SK-N-SH treated with all-trans-retinoic acid at 6 μM for 48 hours (cell line): ENCODE data around the gene TRIM10.
"Not testable (repeated sequence)": the region's sequence is repeated elsewhere in the genome, so short reads cannot be mapped to it uniquely, and the experiment has no call there.

Experiments used
- ATAC-seq: fragments of 200-7000 bp; cut with Tn5 transposase; 3 replicates; pipeline ENCODE4 v1.9.1; 2020; ENCODE audit warnings: mild to moderate bottlenecking, moderate library complexity
- ARNTL ChIP-seq: fragments of 450-650 bp; formaldehyde crosslinking; IDR thresholded peaks from 2 replicates; pipeline ENCODE4 v1.5.0; 2020; ENCODE audit warnings: low read depth, mild to moderate bottlenecking, moderate library complexity, borderline replicate concordance
- BACH2 ChIP-seq: fragments of 250-450 bp; sonication (Bioruptor Pico); IDR thresholded peaks from 2 replicates; pipeline ENCODE4 v1.9.0; 2021; ENCODE audit warnings: mild to moderate bottlenecking, borderline replicate concordance
- CSDC2 ChIP-seq: fragments of 250-450 bp; sonication (Bioruptor Pico); IDR thresholded peaks from 2 replicates; pipeline ENCODE4 v1.5.0; 2020; ENCODE audit warnings: mild to moderate bottlenecking, moderate library complexity
- ESRRG ChIP-seq: fragments of 250-450 bp; sonication (Bioruptor Pico); IDR thresholded peaks from 2 replicates; pipeline ENCODE4 v1.6.1; 2021; ENCODE audit warnings: mild to moderate bottlenecking
- GLIS3 ChIP-seq: fragments of 250-450 bp; sonication (Bioruptor Pico); IDR thresholded peaks from 2 replicates; pipeline ENCODE4 v1.5.0; 2020; ENCODE audit warnings: mild to moderate bottlenecking, moderate library complexity
- ISL1 ChIP-seq: fragments of 250-450 bp; sonication (Bioruptor Pico); IDR thresholded peaks from 2 replicates; pipeline ENCODE4 v2.1.2; 2022; ENCODE audit warnings: mild to moderate bottlenecking, moderate library complexity
- OSR1 ChIP-seq: fragments of 250-450 bp; sonication (Bioruptor Pico); IDR thresholded peaks from 2 replicates; pipeline ENCODE4 v1.8.0; 2022; ENCODE audit warnings: moderate library complexity, mild to moderate bottlenecking, inconsistent platforms
- RARB ChIP-seq: fragments of 250-450 bp; sonication (Bioruptor Pico); IDR thresholded peaks from 2 replicates; pipeline ENCODE4 v1.8.0; 2021; ENCODE audit warnings: mild to moderate bottlenecking, moderate library complexity
- SNAI2 ChIP-seq: fragments of 250-450 bp; sonication (Bioruptor Pico); IDR thresholded peaks from 2 replicates; pipeline ENCODE4 v1.5.0; 2020; ENCODE audit warnings: mild to moderate bottlenecking, moderate library complexity
- TCF4 ChIP-seq: fragments of 250-450 bp; sonication (Bioruptor Pico); IDR thresholded peaks from 2 replicates; pipeline ENCODE4 v1.8.0; 2021; ENCODE audit warnings: mild to moderate bottlenecking, moderate library complexity, borderline replicate concordance
- TOX ChIP-seq: fragments of 250-450 bp; sonication (Bioruptor Pico); IDR thresholded peaks from 2 replicates; pipeline ENCODE4 v1.8.0; 2021; ENCODE audit warnings: mild to moderate bottlenecking, moderate library complexity, borderline replicate concordance
- ZC3H10 ChIP-seq: fragments of 250-450 bp; sonication (Bioruptor Pico); IDR thresholded peaks from 2 replicates; pipeline ENCODE4 v1.5.1; 2021; ENCODE audit warnings: mild to moderate bottlenecking, moderate library complexity
- ZFP3 ChIP-seq: fragments of 250-450 bp; sonication (Bioruptor Pico); IDR thresholded peaks from 2 replicates; pipeline ENCODE4 v1.5.0; 2020; ENCODE audit warnings: mild to moderate bottlenecking, moderate library complexity
- ZFP30 ChIP-seq: fragments of 450-650 bp; formaldehyde crosslinking; IDR thresholded peaks from 2 replicates; pipeline ENCODE4 v1.5.0; 2022; ENCODE audit warnings: mild to moderate bottlenecking, moderate library complexity
- ZNF565 ChIP-seq: fragments of 450-650 bp; formaldehyde crosslinking; conservative IDR thresholded peaks from 2 replicates; pipeline ENCODE4 v1.5.0; 2020; ENCODE audit warnings: low read depth, mild to moderate bottlenecking, moderate library complexity
- ZNF70 ChIP-seq: fragments of 450-650 bp; formaldehyde crosslinking; IDR thresholded peaks from 2 replicates; pipeline ENCODE4 v1.5.0; 2020; ENCODE audit warnings: mild to moderate bottlenecking, moderate library complexity
- ZNF8 ChIP-seq: fragments of 450-650 bp; formaldehyde crosslinking; IDR thresholded peaks from 2 replicates; pipeline ENCODE4 v1.5.0; 2020; ENCODE audit warnings: mild to moderate bottlenecking, moderate library complexity
- TF ChIP-seq, protein P1 (sequence below): fragments of 250-450 bp; sonication (Bioruptor Pico); IDR thresholded peaks from 2 replicates; pipeline ENCODE4 v1.5.1; 2020; ENCODE audit warnings: low read depth, mild to moderate bottlenecking, moderate library complexity
- TF ChIP-seq, protein P2 (sequence below): fragments of 250-450 bp; sonication (Bioruptor Pico); IDR thresholded peaks from 2 replicates; pipeline ENCODE4 v1.8.0; 2020; ENCODE audit warnings: mild to moderate bottlenecking, moderate library complexity, borderline replicate concordance
- TF ChIP-seq, protein P3 (sequence below): fragments of 250-450 bp; sonication (Bioruptor Pico); IDR thresholded peaks from 2 replicates; pipeline ENCODE4 v1.5.0; 2020; ENCODE audit warnings: mild to moderate bottlenecking, moderate library complexity

Gene TRIM10

DNA sequence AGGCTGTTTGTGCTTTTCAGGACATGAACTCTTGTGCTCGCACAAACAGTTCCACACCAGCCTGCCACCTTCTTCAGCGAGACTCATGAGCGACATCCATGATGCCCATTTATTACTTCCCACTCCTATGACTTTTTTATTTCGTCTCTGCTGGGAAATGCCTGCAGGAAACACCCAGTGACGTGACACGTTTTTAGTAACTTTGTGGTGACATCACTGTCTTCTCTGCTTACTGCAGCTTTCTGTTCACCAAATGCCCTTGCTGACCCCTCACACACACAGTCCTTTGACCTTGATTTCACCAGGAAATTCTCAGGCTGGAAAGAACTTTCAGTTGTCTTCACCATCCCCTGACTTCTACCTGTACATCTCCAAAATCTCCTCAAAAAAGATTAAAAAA is 16.2 kb downstream of the TRIM10 start:
- TF ChIP-seq TOX (CRISPR knock-in tag) (no peak), ZNF565 (CRISPR knock-in tag) (no peak), TCF4 (CRISPR knock-in tag) (no peak), CSDC2 (CRISPR knock-in tag) (no peak), GLIS3 (CRISPR knock-in tag) (no peak), ISL1 (no peak), ARNTL (CRISPR knock-in tag) (no peak)
- TF ChIP-seq, protein P1, sequence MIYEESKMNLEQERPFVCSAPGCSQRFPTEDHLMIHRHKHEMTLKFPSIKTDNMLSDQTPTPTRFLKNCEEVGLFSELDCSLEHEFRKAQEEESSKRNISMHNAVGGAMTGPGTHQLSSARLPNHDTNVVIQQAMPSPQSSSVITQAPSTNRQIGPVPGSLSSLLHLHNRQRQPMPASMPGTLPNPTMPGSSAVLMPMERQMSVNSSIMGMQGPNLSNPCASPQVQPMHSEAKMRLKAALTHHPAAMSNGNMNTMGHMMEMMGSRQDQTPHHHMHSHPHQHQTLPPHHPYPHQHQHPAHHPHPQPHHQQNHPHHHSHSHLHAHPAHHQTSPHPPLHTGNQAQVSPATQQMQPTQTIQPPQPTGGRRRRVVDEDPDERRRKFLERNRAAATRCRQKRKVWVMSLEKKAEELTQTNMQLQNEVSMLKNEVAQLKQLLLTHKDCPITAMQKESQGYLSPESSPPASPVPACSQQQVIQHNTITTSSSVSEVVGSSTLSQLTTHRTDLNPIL (CRISPR knock-in tag), result no peak
- TF ChIP-seq, protein P2, sequence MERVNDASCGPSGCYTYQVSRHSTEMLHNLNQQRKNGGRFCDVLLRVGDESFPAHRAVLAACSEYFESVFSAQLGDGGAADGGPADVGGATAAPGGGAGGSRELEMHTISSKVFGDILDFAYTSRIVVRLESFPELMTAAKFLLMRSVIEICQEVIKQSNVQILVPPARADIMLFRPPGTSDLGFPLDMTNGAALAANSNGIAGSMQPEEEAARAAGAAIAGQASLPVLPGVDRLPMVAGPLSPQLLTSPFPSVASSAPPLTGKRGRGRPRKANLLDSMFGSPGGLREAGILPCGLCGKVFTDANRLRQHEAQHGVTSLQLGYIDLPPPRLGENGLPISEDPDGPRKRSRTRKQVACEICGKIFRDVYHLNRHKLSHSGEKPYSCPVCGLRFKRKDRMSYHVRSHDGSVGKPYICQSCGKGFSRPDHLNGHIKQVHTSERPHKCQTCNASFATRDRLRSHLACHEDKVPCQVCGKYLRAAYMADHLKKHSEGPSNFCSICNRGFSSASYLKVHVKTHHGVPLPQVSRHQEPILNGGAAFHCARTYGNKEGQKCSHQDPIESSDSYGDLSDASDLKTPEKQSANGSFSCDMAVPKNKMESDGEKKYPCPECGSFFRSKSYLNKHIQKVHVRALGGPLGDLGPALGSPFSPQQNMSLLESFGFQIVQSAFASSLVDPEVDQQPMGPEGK (CRISPR knock-in tag), result no peak
- ATAC-seq, result no peak

DNA sequence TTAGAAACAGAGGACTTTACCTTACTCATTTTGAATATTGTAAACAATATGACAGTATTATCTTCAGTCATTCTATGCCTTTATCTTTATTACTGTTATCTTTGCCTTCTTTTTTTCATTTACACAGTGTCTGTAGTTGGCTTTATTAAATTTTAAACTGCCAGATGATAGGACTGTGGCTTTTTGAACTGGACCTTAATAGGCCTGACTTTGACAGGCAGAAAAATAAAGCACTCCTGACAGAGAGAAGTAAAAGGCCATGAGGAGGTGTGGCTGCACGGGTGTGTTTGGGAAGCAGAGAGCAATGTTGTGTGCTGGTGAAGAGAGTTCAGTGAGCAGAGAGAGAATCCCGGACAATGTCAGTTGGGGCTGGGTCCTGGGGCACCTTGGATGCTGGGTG is 17.2 kb downstream of the TRIM10 start:
- TF ChIP-seq ZNF8 (CRISPR knock-in tag) (no peak), TCF4 (CRISPR knock-in tag) (peak; percentile 86; the same call in 1 of the 2 replicates)
- ATAC-seq, result no peak

DNA sequence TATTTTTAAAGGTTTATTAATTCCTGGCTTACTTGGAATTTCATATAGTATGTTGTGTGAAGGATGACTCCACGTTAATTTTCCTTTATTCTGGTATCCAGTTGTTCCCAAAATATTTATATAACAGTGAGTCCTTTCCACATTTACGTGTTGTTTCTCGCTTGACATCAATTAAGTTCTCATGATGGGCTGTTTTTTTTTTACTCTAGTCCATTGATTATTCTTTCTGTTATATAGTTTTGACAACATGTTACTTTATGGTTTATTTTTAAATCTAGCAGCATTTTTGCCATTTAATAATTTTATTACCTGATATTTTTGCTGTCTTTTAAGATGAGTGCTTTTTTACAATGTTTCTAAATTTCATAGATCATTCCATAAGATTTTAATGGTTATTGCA is 18.3 kb downstream of the TRIM10 start:
- TF ChIP-seq ESRRG (CRISPR knock-in tag) (no peak), OSR1 (CRISPR knock-in tag) (no peak)
- no peak for ATAC-seq

DNA sequence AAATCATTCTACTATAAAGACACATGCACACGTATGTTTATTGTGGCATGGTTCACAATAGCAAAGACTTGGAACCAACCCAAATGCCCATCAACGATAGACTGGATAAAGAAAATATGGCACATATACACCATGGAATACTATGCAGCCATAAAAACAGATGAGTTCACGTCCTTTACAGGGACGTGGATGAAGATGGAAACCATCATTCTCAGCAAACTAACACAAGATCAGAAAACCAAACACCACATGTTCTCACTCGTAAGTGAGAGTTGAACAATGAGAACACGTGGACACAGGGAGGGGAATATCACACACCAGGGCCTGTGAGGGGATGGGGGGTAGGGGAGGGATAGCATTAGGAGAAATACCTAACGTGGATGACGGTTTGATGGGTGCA is 20.8 kb downstream of the TRIM10 start:
- ATAC-seq, result not testable (repeated sequence)

DNA sequence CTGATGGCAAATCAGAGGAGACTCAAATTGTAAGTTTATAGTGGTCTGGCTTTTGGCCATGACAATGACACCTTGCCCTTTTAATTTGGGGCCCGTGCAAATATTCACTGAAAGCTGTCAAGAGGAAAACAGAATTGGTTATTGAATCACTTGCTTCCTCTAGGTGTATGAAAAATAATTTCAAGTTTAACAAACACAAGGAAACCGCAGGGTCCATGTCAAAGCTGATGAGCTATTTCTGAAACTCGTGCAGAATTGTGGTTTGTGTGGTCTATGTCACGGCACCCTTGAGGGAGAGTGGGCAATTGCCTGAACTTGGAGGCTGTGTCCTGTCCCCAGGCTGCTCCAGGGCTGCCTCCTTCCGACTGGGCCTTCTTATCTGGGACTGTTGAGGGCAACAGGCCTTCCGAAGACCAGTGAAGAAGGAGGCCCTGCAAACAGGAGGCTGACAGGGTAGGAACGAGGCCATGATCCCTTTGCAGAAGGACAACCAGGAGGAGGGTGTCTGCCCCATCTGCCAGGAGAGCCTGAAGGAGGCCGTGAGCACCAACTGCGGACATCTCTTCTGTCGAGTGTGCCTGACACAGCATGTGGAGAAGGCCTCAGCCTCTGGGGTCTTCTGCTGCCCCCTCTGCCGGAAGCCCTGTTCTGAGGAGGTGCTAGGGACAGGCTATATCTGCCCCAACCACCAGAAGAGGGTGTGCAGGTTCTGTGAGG is 24.3 kb downstream of the TRIM10 start:
- ATAC-seq, result no peak

DNA sequence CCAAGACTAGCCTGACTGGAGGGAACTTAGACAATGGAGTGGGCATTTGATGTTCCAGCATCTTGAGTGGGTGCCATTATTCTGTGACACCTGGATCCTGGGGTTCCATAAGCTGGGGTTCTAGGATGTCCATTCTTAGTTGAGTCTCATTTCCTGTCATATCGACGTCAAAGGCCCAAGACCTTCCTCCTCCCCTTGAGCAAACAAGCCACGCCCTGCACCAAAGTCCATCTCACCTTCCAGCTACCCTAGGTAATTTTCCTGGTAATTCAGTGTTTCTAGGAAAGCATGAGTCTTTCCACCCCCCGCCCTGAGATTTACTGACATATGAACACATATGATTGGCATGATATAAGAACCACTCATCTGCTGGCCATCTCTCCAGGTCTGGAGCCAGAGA is 25.3 kb downstream of the TRIM10 start, which contains the start of gene TRIM40:
Gene TRIM40, plus strand, starts transcription at position 384 of the 400 bp plus-strand sequence. CDS start 897 bp downstream, outside the sequence.
- ATAC-seq, result no peak
- TF ChIP-seq SNAI2 (CRISPR knock-in tag) (no peak), RARB (CRISPR knock-in tag) (no peak), TCF4 (CRISPR knock-in tag) (no peak), BACH2 (CRISPR knock-in tag) (no peak), CSDC2 (CRISPR knock-in tag) (no peak), ZNF8 (CRISPR knock-in tag) (no peak), ZC3H10 (CRISPR knock-in tag) (no peak), ZNF70 (CRISPR knock-in tag) (no peak)
- TF ChIP-seq, protein P3, sequence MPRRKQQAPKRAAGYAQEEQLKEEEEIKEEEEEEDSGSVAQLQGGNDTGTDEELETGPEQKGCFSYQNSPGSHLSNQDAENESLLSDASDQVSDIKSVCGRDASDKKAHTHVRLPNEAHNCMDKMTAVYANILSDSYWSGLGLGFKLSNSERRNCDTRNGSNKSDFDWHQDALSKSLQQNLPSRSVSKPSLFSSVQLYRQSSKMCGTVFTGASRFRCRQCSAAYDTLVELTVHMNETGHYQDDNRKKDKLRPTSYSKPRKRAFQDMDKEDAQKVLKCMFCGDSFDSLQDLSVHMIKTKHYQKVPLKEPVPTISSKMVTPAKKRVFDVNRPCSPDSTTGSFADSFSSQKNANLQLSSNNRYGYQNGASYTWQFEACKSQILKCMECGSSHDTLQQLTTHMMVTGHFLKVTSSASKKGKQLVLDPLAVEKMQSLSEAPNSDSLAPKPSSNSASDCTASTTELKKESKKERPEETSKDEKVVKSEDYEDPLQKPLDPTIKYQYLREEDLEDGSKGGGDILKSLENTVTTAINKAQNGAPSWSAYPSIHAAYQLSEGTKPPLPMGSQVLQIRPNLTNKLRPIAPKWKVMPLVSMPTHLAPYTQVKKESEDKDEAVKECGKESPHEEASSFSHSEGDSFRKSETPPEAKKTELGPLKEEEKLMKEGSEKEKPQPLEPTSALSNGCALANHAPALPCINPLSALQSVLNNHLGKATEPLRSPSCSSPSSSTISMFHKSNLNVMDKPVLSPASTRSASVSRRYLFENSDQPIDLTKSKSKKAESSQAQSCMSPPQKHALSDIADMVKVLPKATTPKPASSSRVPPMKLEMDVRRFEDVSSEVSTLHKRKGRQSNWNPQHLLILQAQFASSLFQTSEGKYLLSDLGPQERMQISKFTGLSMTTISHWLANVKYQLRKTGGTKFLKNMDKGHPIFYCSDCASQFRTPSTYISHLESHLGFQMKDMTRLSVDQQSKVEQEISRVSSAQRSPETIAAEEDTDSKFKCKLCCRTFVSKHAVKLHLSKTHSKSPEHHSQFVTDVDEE (CRISPR knock-in tag), result no peak
- TF ChIP-seq, protein P2 (CRISPR knock-in tag), result no peak

More for the DNA sequence above, 24.3 kb downstream of the TRIM10 start:
- no peak for TF ChIP-seq GLIS3 (CRISPR knock-in tag)
- TF ChIP-seq SNAI2 (CRISPR knock-in tag), result no peak
- TF ChIP-seq, protein P3 (CRISPR knock-in tag), result no peak
- TF ChIP-seq ZNF8 (CRISPR knock-in tag), result no peak
- no peak for TF ChIP-seq ZFP3 (CRISPR knock-in tag)
- TF ChIP-seq ZFP30 (CRISPR knock-in tag), result no peak
- TF ChIP-seq ARNTL (CRISPR knock-in tag), result no peak
